Body of pancreas (tissue), 4 donors: Measurements from ENCODE around the gene TLR7.

ENCODE experiments used
- CTCF ChIP-seq, 7 experiments: fragments of 450-650 bp in 4 of 7; fragments of 200-600 bp in 3 of 7; sonication (generic) in 3 of 7; IDR thresholded peaks; one replicate each; pipeline ENCODE4 v1.5.1; 2016 to 2019; ENCODE audit warnings: antibody characterized with exemption in 7 of 7
- POLR2A ChIP-seq, 3 donors: fragments of 450-650 bp; IDR thresholded peaks; one replicate each; pipeline ENCODE4 v1.6.1; 2016; ENCODE audit warnings: antibody characterized with exemption in 3 of 3, mild to moderate bottlenecking in 2 of 3

GRCh38 chrX:12896935-12897334 lies 30.1 kb downstream of the TLR7 start:
- TF ChIP-seq POLR2A (IDR thresholded peaks at IDR 0.05) (no peak), CTCF (IDR thresholded peaks at IDR 0.05) (no peak)
